ENCODE results near the gene FADS6. TPM values are rescaled to one million over a fixed set of nuclear protein-coding genes. Genes with fewer than 3 reads are reported as not detected.

FADS6 gene
- total and polyA plus RNA-seq, 2 of the 13 experiments (the other 11 are each of a cell fraction or from before 2014, with no cell fraction given), result 0.11 TPM

GRCh38 chr17:74862108-74862901 lies 31.1 kb downstream of the FADS6 start (continued):
- no peak for TF ChIP-seq ZSCAN5A (CRISPR knock-in tag; IDR thresholded peaks at IDR 0.05; ENCODE audit: borderline replicate concordance)
- TF ChIP-seq ZNF282 (IDR thresholded peaks at IDR 0.05; ENCODE audit: partially characterized antibody), result no peak
- no peak for TF ChIP-seq ZNF414 (CRISPR knock-in tag; IDR thresholded peaks at IDR 0.05)
- TF ChIP-seq NFYB (CRISPR knock-in tag; IDR thresholded peaks at IDR 0.05), result no peak
- no peak for TF ChIP-seq HNF1A (IDR thresholded peaks at IDR 0.05; ENCODE audit: low read depth)
- no peak for TF ChIP-seq HNF1A (CRISPR knock-in tag; IDR thresholded peaks at IDR 0.05; ENCODE audit: borderline replicate concordance)
- TF ChIP-seq PITX1 (CRISPR knock-in tag; IDR thresholded peaks at IDR 0.05), result 0 out of 2 replicates have a peak, but pooled peaks have one; percentile 53
- TF ChIP-seq SCMH1 (CRISPR knock-in tag; IDR thresholded peaks at IDR 0.05; ENCODE audit: borderline replicate concordance), result no peak
- no peak for TF ChIP-seq NFIB (CRISPR knock-in tag; IDR thresholded peaks at IDR 0.05; ENCODE audit: borderline replicate concordance)
- peak; percentile 43; the same call in 1 of the 2 replicates for TF ChIP-seq ZNF143 (CRISPR knock-in tag; IDR thresholded peaks at IDR 0.05)
- TF ChIP-seq SKIL (CRISPR knock-in tag; IDR thresholded peaks at IDR 0.05; ENCODE audit: borderline replicate concordance), result no peak
- TF ChIP-seq NFE2L2 (IDR thresholded peaks at IDR 0.05; ENCODE audit: low read length), result no peak
- no peak for TF ChIP-seq SPEN (CRISPR knock-in tag; IDR thresholded peaks at IDR 0.05; ENCODE audit: low read depth)
- TF ChIP-seq ZSCAN20 (CRISPR knock-in tag; IDR thresholded peaks at IDR 0.05; ENCODE audit: borderline replicate concordance), result no peak
- TF ChIP-seq ZBTB26 (CRISPR knock-in tag; IDR thresholded peaks at IDR 0.05; ENCODE audit: borderline replicate concordance), result no peak
- no peak for TF ChIP-seq NONO (IDR thresholded peaks at IDR 0.05)
- TF ChIP-seq NONO (CRISPR knock-in tag; conservative IDR thresholded peaks at IDR 0.05), result 0 out of 2 replicates have a peak, but pooled peaks have one; percentile 19
- no peak for TF ChIP-seq NFE2L1 (CRISPR knock-in tag; IDR thresholded peaks at IDR 0.05; ENCODE audit: borderline replicate concordance)
- no peak for TF ChIP-seq SNAPC5 (CRISPR knock-in tag; IDR thresholded peaks at IDR 0.05; ENCODE audit: borderline replicate concordance)
